Activated T-cell treated with anti-CD3 and anti-CD28 coated beads, Interleukin-2, amount 50 U/mL, for 48 hours (primary cell): ENCODE measurements around the gene NIPAL1.
"Not testable (repeated sequence)": the region's sequence is repeated elsewhere in the genome, so short reads cannot be mapped to it uniquely, and the experiment has no call there.

ENCODE experiments used
- DNase-seq, 2 experiments: peaks; one replicate each; pipeline ENCODE4 v3.0.0-alpha.2; 2020

The NIPAL1 gene

GRCh38 chr4:48016141-48017107 lies at the start of gene NIPAL1, which contains the start of gene CNGA1:
Gene NIPAL1, plus strand, starts transcription at chr4:48016772. Its CDS starts 68 bp downstream, at chr4:48016840.
Gene CNGA1, minus strand, starts transcription at chr4:48016681. Its CDS starts 63,992 bp downstream, at chr4:47952689.
- peak; percentile 82 to 85 for DNase-seq

- no peak for DNase-seq
These were observed 47.7 kb upstream of the NIPAL1 start for GRCh38 chr4:47968847-47969246.

DNA sequence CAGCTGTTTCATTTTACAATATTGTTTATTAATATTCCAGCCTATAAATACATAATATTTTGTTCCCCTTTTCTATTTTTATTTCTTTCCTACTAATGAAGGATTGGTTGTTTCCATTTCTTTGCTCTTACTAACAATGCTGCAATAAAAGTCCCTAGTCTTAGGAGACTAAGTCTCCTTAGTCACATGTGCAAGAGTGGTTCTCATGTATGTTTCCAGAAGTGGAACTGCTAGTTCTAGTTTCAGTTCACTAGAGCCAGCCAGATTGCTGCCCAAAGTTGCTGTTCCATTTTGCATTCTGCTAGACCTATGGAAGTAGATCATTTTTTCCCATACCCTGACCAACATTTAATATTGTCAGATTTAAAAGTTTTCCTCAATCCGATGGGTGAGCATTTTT lies 44.4 kb upstream of the NIPAL1 start:
- DNase-seq: no peak

DNA sequence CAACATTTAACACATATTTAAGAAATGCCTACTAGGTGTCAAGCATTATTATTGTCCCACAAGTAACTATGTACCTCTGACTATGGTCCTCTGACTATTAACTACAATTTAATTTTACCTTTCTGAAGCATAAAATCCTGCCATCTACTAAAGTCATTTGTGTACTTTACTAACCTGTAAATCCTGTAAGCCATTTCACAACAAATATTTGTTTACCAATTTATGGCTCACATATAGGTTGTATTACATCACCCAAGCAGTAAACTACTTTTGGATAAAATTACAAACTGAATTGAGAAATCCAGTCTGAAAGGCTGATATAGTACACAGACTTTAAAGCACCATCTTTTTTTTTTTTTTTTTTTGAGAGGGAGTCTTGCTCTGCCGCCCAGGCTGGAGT lies 43.9 kb upstream of the NIPAL1 start:
- no peak for DNase-seq

DNA sequence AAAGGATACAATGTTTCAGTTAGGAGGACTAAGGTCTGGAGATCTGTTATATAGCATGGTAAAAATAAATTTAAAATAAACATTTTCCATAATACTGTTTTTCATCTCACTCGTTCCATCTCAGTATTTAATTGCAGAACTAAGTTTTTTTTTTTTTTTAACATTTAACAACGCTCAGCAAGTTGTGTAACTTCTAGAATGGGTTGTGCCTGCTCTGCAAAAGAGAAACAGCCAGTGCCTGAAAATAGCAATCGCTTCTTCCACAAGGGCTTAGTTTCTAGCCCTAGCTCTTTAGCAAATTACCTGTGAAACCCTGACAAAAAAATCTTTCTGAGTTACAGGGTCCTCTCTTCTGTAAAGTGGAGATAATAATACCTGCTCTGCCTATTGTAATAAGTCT lies 42.0 kb upstream of the NIPAL1 start:
- DNase-seq: no peak

DNA sequence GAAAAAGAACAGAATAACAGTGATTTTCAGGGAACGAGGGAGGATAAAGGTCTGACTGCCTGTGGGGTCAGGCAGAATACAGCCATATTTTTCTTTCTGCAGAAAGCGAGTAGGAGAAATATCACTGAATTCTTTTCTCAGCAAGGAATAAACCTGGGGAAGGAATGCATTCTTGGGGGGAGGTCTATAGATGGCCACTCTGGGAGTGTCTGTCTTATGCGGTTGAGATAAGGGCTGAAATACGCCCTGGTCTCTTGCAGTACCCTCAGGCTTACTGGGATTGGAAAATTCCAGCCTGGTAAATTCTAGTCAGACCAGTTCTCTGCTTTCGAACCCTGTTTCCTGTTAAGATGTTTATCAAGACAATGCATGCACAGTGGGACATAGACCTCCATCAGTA lies 26.4 kb upstream of the NIPAL1 start:
- DNase-seq: no peak

GRCh38 chr4:47992475-47992874 lies 24.1 kb upstream of the NIPAL1 start:
- not testable (repeated sequence) for DNase-seq

- no peak for DNase-seq
These were observed 20.6 kb upstream of the NIPAL1 start for GRCh38 chr4:47996021-47996420.

DNA sequence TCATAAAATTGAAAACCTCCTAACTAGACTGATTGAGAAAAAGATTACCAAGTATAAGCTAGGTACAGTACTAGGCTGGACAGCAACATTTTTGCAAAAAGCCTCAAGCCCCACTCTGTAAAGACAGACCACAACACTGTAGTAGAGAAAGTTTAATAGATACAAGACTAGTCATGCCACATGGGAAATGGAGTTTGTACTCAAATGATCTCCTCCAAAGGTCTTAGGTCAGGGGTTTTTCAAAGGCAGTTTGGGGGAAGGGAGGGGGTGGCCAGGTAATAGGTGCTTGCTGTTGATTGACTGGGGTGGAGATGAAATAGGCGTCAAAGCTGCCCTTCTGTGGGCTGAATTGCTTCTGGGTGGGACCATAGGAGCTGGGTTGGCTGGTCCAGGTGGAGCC lies 14.3 kb upstream of the NIPAL1 start:
- no peak for DNase-seq

DNA sequence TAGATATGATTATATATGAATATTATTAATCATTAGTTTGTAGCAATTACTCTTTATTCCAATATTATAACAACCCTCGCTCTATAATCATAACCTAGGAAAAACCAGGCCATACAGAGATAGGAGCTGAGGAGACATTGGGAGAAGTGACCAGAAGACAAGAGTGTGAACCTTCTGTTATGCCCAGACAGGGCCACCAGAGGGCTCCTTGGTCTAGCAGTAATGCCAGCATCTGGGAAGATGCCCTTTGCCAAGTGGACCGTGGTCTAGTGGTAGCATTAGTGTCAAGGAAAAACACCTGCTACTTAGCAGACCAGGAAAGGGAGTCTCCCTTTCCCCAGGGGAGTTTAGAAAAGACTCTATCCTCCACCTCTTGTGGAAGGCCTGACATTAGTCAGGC lies 13.0 kb upstream of the NIPAL1 start:
- peak; percentile 53 to 66 for DNase-seq

DNA sequence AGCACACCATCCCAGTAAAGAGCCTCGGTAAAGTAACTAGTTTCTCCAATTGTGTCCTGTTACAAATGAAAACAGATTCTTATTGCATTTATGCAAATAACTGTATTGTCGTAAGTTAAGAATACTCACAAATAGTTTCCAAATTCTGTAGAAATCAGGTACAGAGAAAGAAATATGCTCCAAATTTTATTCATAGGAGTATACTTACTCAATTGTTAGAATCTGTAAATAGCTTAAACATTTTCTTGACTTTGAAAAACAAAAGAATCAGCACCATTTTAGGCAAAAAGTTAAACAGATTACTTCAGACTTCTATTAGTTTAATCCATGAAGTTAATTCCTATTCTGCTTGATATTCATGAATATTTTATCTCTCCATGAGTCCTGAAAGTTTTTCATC lies 10.8 kb upstream of the NIPAL1 start:
- no peak for DNase-seq

DNA sequence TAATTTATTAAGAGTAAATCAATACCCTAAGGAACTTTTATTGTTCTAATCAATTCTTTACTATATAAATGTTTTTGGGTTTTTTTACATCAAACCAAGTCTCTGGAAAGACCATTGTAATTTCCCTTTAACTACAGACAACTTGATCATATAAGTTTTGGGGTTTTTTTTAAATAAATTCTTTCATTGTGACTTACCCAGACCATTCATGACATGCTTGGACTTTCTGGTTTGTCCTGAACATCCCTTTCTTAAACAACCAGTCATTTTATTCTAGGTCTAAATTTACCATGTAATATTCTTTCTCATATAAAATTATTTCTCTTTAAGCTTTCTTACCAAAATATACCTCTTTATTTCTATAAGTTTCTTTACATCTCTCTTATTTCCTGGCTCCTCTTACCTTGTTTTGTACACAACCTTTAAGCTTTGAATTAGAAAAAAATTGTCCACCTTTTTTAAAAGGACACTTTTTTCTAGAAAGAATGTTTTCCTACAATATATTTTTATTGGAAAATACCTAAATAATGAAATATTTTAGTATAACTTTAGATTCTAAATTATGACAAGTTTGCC lies 8.5 kb upstream of the NIPAL1 start:
- no peak for DNase-seq

DNA sequence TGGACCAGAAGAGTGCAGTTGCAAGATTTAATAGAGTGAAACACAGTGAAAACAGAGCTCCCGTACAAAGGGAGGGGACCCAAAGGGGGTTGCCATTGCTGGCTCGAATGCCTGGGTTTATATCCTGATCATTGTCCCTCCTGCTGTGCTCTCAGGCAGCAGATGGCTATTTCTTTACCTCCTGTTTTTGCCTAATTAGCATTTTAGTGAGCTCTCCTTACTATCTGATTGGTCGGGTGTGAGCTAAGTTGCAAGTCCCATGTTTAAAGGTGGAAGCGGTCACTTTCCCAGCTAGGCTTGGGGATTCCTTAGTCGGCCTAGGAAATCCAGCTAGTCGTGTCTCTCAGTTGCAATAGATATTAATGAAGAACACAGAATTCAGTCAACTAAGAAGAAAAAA lies 5.7 kb upstream of the NIPAL1 start:
- not testable (repeated sequence) for DNase-seq

GRCh38 chr4:48011722-48012121 lies 4.8 kb upstream of the NIPAL1 start:
- DNase-seq: no peak

GRCh38 chr4:48012824-48013223 lies 3.7 kb upstream of the NIPAL1 start:
- DNase-seq: no peak

DNA sequence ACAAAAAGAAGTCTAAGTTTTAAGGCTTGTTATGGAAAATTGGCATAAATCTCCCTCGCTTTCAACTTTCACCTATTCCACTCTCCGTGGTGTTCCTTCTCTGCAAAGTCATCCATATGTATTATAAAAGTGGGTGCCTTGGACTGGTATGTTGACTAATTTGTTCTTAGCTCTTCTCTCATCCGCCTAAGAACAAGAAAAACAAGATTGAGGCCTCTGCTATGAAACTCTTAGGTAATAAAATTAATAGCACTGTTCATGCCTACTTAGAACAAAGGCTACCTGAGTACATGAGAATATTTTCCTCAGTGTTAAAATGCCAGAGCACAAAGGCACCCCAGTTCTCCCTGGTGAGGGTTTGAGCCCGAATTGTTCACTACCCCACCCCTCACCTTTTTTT lies 1.4 kb upstream of the NIPAL1 start:
- no peak for DNase-seq

DNA sequence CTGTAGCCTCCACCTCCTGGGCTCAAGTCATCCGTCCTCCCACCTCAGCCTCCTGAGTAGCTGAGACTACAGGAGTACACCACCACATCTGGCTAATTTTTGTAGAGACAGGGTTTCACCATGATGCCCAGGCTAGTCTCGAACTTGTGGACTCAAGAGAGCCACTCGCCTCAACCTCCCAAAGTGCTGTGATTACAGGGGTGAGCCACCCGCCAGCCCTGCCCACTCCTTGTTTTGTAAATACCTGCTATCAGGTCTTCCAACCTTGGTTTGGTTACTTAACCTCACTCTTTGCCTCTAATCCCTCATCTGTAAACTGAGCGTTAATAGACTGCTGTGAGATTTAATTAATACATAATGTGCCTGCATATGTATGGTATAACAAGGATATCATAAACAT lies 894 bp upstream of the NIPAL1 start:
- DNase-seq: no peak

DNA sequence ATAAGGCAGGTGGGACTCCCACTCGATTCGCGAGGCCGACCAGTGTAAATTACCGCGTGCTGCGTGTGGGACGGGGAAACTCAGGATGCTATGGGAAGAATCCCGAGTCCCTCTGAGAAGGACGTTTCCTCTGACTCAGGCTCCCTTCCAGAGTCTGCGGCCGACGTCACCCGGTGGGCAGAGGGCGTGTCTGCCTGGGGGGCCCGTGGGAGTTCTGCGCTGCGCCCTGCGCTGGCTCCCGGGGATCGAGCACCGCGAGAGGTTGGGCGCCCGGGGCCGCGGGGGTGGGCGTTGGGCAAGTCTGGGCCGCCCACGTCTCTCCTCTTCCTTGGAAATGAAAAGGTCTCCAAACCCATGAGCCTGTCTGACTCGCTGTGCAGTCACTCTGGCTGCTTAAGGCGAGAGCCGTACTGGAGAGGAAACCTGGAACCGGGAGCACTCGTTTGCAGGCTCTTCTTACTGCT lies 568 bp downstream of the NIPAL1 start:
- DNase-seq: peak; percentile 72 to 77

DNA sequence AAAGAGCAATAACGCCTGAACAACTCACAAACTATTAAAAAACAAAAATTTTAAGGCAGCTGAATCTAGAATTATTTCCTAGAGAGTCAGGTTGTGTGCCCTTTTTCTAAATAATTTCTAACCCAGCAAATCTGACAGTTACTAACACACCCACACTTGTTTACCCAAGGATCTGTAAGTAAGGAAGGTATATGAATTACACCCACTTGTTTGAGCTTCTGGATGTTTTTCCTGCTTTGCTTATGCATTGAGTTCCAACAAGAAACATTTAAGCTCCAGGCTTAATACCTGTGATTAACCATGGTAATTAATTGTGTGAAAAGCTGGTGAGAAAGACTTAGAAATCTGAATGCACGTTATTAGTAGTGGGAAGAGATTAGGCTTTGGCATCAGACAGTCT lies 1.5 kb downstream of the NIPAL1 start:
- DNase-seq: no peak

GRCh38 chr4:48021100-48021499 lies 4.5 kb downstream of the NIPAL1 start:
- no peak for DNase-seq

- DNase-seq: no peak
These were observed 5.7 kb downstream of the NIPAL1 start for GRCh38 chr4:48022192-48022799.

DNA sequence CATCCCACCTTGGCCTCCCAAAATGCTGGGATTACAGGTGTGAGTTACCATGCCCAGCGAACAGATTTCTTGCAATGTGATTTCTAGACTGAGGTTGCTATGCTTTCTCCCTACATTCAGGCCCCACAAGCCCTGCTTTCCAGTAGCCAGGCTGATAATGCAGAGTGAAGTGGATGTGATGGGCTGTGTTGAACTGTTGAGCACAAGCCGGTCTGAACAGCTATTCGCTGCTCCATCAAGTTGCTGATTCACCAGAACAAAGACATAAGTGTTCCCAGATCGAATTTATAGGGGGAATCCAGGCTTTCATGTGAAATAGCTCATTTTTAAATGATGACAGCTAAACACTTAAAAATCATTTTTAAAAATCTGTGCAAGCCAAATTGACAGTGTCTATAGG lies 8.0 kb downstream of the NIPAL1 start:
- DNase-seq: no peak

- DNase-seq: no peak
These were observed 8.4 kb downstream of the NIPAL1 start for GRCh38 chr4:48025005-48025404.

DNA sequence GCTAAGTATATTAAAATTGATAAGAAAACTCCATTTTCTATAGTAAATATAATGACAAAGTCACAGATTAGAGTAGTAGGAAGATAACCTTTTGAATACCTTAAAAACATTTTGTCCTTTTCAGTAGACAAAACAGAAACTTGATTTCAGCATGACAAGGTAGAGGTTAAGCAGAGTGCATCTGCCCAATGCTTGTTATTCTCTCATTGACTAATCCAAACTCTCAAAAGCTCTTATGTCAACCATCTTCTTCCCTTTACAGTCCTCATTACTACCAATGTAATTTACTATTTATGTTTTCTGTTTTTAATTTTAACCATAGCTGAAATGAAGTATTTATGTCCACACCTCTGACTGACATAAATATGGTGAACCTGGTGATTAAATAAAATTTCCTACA lies 11.1 kb downstream of the NIPAL1 start:
- DNase-seq: no peak
